NCI-H146 treated with DMSO at 0.1 percent for 48 hours (cell line): ENCODE results near the gene MLC1.
"Not testable (repeated sequence)": the region's sequence is repeated elsewhere in the genome, so short reads cannot be mapped to it uniquely, and the experiment has no call there.

Source experiments
- DNase-seq: peaks from one replicate; lab custom pipeline; 2025; ENCODE audit not compliant: unreplicated experiment; lab: John Stamatoyannopoulos, UW

Gene MLC1

DNA sequence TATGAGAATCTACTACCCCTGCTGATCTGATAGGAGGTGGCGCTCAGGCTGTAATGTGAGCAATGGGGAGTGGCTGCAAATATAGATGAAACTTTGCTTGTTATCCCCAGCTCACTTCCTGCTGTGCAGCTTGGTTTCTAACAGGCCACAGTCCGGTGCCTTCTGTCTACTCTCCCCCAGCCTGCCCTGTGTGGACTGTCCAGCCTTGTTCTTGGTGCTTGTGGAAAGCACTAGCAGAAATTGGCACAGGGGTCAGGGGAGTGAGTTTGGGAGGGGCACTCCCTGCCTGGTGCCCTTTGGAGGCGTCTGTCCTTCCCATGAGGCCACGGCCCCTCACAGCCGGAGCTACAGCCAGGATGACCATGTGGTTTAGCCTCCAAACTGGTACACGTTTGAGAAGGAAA lies 18.9 kb upstream of the MLC1 start:
- DNase-seq: no peak

DNA sequence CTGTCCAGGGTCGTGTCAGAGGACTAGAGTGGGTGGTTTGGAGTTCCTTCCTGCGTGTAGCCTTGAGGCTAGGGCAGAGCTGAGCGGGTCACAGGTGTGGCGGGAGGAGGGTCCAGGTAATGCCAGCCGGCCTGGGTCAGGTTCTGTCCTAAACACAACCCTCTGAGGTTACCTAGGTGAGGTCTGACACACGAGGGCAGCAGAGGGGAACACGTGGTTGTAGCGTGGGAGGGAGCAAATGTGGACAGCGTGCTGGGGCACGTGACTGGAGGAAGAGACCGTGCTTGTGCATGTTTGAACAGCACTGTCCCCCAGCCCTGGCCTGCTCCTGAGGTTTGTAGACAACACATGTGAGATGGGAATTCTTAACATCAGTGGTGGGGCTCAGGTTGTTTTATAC lies 17.7 kb upstream of the MLC1 start:
- DNase-seq: no peak

DNA sequence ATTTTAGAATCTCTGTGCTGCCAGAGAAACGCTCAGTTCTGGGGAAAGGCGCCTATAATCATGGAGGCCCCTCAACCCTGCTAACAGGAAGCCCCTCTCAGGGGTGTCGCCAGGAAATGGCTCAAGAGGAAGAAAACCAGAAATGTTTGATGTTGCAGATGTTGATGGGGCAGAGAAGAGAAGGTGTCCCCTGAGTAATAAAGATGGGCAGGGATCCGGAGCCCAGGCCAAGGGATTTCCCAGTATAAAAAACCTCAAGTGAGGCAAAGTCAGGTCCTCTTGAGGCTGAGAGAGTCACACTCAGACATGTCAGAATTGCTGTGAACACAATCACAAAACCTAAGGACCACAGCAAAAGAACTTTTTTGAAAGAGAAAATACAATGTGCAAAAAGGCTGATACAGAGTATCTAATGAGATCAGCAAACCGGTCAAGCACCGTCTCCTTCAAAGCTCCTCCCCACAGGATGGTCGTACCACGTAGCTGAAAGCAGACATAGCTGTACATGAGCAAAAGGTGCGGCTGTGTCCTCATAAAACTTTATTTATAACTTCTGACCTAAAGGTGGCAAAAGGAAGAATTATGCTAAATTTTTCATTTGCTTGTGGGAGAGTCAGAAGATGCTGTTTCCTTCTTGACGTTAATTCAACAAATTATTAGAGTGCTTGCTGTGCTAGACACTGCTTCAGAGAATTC lies 16.8 kb upstream of the MLC1 start:
- no peak for DNase-seq

DNA sequence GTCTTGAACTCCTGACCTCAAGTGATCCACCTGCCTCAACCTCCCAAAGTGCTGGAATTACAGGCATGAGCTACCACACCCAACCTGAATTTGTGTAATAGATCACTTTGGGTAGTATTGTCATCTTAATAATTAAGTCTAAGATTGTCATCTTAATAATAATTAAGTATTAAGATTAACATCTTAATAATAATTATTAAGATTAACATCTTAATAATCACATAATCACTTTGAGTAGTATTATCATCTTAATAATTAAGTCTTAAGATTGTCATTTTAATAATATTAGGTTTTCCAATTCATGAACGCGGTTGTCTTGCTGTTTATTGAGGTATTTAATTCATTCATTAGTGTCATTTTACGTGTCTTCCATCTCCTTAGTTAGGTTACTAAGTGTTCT lies 12.8 kb upstream of the MLC1 start:
- no peak for DNase-seq

DNA sequence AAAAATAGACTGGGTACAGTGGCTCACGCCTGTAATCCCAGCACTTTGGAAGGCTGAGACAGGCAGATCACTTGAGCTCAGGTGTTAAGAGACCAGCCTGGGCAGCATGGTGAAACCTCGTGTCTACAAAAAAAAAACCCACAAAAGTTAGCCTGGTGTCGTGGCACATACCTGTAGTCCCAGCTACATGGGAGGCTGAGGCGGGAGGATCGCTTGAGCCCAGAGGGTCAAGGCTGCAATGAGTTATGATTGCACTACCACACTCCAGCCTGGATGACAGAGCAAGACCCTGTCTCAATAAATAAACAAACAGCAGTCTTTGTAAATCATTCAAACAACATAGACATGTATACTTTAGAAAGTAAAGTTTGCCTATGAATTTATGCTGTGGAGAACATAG lies 7.1 kb upstream of the MLC1 start:
- DNase-seq: no peak

DNA sequence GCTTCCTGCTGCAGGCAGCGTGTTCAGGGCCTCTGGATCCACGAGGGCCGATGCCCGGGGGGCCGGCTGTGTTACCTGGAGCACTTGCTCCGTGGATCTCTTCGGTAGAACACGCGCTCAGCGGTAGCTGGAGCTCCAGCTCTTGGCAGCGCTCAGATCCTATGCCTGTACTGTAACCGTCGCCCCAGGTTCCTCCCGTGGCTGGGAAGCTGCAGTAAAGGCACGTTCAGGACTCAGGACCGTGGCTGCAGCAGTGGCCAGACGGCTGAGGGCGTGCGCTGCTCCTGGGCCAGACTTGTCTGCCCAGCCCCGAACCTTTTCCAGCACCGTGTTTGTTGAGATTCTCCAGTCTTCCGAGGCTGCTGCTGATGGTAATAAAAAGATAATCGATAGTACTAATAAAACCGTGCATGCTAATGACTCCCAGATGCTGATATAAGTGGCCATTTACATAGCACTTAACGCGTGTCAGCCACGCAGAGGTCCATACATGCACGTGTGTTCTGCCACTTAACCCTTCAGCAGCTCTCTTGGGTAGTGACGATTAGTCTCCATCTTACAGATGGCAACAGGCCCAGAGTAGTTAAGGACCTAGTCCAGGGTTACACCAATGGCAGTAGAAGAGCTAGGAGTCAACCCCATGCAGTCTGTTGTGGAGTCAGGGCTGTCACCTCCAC lies 6.0 kb upstream of the MLC1 start:
- DNase-seq: no peak

DNA sequence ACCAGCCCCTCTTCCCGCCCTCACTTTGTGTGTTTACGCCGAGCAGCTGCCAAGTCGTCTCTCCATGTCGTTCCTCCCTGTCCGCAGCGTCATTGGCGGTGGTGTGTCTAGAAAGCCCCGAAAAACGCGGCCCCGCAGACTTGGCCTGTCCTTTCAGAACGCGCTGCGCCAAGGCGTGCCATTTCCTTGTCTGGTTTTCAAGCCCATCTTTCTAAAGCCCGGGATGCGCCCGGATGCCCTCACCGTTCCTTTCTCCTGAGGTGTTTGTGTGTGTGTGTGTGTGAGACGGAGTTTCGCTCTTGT lies 5.1 kb upstream of the MLC1 start:
- no peak for DNase-seq

DNA sequence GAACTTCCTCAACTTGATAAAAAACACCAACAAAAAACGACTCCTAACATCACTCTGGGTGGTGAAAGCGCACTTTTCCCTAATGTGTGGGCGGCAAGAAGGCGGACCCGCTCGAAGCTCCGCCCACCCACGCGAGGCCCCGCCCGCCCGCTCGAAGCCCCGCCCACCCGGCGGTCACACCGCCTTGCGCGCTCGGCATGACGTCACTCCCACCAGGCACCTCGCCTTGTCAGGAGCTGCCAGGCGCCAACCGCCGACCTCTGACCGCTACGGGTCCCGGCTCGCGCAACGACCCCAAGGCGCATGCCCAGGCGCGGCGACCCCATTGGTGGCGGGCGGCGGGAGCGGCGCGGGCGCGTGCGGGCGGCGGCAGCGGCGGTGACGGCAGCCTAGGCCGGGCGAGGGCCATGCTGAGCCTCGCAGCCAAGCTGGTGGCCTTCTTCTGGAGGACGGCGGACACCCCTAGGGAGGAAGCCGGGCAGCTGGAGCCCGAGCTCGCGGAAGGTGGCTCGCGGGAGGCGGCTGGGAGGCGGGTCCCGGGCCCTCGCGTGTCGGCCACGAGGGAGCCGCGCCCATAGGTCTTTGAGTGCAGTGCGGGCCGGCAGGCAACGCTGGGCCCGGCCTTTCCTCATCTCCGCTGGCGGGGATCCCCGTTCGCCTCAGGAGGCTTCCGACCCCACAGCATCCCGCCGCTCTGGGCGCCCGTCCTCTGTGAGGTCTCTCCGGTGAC lies 4.6 kb upstream of the MLC1 start, which contains the start of gene MOV10L1:
TSS of gene MOV10L1 (plus strand) at position 325 of the 730 bp plus-strand sequence. CDS start at position 408, 83 bp downstream.
- DNase-seq: no peak

DNA sequence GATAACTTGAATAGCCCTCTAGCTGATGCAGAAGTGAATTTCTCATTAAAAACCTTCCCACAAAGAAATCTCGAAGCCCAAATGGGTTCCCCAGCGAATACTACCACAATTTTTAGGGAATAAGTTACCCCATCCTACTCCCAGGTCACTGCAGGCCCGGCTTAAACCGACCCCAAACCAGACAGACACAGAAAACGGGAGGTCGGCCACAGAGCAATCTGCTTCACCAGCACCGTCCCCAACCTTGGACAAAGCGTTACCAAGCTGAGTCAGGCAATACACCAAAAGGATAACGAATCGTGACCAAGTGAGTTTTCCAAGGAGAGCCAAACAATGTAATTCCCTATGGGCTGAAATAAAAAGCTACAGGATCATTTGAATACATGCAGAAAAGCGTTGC lies 4.0 kb upstream of the MLC1 start:
- no peak for DNase-seq

DNA sequence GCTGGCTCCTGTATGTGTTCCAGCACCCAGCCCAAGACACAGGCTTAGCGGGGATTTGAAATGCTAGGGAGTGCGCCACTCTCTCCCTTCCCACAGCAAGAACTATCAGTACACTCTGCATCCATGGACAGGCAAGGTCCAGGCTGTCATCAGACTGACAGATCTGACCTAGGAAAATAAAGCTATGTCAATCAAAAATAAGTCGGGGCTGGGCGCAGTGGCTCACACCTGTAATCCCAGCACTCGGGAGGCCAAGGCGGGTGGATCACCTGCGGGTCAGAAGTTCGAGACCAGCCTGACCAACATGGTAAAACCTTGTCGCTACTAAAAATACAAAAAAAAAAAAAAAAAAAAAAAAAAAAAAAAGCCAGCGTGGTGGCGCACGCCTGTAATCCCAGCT lies 2.9 kb upstream of the MLC1 start:
- DNase-seq: no peak

DNA sequence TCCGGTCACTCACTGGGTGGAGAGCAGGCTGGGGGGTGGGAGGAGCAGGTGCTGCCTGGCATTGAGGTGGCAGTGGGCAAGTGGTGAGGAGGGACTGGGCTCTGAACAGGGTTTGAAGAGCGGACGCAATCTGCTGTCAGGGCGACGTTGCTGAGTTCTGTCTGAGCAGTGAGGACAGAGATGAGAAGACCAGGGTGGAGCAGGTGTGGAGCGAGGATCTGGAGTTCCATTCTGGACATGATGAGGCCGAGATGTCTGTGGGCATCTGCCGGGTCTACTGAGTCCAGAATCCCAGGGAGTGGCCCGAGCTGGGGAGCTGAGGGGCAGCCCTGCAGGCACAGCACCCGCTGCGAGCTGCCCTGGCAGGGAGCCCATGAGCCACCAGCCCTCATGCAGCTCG lies 2.4 kb upstream of the MLC1 start:
- no peak for DNase-seq

DNA sequence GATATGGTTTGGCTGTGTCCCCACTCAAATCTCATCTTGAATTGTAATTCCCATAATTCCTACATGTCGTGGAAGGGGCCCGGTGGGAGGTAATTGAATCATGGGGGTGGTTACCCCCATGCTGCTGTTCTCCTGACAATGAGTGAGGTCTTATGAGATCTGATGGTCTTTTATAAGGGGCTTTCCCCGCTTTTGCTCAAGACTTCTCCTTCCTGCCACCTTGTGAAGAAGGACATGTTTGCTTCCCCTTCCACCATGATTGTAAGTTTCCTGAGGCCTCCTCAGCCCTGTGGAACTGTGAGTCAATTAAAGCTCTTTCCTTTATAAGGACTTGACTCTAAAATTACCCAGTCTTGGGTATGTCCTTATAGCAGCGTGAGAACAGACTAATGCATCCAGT lies 1.7 kb upstream of the MLC1 start:
- DNase-seq: not testable (repeated sequence)

DNA sequence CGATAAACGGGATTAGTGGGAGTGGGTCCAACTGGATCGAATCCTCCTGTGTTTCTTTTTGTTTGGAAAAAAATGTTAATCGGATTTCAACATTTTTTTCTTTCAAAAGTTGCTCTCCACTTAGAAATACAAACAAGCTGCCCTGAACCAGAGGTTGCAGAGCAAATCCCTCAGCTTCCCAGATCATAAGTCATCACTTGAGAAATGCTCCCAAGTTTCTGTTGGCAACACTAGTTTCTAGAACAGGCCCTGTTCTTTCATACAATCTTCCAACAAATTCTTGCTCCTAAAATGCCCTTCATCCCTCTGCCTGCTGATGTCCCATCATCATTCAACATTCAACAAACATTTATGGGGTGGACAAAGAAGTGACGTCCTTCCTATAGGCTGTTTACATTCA lies 1.3 kb upstream of the MLC1 start:
- DNase-seq: no peak

DNA sequence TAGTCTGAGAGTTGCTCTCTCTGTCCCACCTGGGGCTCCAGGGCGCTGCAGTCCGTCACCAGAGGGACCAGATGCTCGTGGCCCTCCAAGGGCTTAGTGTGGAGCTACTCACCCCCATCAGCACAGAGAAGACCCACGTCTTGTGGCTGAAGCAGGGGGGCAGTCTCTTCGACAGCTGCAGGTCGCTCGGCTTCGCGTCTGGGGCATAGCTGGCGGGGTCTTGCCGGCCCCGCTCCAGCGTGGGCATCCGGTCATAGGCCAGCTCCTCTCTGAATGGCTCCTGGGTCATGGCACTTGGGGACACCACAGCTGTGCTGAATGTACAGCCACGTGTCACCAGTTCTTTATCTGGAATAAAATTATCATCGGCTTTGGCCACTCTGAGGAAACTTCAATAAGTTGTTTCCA lies 608 bp downstream of the MLC1 start:
- DNase-seq: no peak

DNA sequence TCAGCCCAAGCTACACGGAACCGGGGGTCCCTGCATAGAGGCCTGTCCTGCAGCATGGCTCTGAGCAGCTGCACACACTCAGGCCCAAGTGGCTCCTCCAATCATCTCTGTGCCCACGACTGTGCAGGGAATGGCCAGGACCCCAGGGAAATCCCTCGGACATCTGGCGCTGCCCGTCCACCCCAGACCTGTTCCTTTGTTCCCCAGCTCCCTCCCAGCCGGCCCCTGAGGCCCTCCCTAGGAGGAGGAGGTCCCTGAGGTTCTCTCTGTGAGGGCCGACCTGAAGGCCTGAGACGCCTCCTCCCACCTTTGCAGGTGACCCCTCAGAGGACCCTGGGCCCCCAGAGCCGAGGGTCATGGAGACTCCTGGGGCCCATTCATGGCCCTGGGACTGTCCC lies 1.1 kb downstream of the MLC1 start:
- no peak for DNase-seq

DNA sequence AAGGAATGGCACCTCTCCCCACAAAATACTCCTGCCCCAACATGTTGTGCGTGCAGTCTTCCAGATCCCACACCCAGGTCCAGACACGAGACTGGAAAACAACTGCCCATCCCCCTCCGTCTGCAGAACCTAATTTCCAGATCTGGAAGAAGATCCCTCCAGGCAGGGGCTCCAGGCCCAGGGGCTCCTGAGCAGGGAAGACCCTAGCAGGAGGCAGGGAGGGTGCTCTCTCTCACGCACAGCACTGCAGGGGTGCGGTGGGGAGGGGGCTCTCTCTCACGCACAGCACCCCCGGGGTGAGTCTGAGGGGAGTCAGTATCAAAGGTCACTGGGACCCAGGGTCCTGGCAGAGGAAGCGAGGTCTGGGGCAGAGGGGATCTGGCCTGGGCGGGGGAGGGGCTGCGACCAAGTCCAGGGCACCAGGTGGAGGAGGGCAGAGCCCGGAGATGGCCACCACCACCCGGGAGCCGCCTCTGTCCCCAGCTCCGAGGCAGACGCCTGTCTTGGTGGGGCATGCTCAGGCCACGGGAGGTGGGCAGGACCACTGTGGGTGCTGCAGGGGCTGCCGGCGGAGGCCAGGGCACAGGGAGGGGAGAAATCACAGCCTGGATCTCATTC lies 1.7 kb downstream of the MLC1 start:
- no peak for DNase-seq

DNA sequence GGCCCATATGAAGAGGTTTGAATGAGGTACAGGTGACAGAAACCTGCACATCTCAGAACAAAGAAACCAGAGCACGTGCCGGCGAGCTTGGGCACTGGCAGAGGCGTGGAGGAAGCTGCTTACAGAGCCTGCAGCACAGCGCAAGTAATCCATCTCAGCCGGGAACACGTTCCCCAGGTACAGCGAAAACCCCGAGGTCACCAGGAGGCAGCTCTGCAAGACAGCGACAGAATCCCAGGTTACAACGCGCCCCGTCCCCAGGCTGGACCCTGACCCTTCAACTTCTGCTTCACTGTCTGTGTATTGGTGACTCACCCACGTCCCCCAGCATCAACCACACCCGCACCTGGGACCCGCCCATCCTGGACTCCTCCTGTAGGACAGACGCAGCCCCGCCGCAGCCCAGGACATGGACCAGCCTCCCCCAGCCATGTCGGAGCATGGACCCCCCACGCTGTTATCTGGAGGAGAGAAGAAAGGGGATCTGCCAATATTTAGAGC lies 2.2 kb downstream of the MLC1 start:
- no peak for DNase-seq

DNA sequence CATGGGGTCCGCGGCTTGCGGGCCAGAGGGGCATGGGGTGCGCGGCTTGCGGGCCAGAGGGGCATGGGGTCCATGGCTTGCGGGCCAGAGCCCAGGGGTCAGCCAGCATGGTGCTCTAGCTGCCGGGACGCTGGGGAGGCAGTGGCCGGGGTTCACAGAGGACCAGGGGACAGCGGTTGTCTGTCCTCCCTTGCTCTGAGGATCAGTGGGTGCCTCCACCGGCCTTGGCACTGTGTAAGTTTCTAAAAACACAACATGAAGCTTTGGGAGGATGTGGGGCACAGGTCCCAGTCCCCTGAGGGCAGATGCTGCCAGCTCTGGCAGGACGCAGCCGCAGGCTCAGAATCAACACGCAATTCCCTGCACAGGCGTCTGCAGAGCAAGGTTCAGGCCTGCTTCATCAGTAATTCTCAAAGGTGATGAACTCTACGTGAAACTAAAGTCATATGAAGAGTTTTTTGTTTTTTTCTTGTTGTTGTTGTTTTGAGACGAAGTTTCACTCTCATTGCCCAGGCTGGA lies 3.0 kb downstream of the MLC1 start:
- no peak for DNase-seq

DNA sequence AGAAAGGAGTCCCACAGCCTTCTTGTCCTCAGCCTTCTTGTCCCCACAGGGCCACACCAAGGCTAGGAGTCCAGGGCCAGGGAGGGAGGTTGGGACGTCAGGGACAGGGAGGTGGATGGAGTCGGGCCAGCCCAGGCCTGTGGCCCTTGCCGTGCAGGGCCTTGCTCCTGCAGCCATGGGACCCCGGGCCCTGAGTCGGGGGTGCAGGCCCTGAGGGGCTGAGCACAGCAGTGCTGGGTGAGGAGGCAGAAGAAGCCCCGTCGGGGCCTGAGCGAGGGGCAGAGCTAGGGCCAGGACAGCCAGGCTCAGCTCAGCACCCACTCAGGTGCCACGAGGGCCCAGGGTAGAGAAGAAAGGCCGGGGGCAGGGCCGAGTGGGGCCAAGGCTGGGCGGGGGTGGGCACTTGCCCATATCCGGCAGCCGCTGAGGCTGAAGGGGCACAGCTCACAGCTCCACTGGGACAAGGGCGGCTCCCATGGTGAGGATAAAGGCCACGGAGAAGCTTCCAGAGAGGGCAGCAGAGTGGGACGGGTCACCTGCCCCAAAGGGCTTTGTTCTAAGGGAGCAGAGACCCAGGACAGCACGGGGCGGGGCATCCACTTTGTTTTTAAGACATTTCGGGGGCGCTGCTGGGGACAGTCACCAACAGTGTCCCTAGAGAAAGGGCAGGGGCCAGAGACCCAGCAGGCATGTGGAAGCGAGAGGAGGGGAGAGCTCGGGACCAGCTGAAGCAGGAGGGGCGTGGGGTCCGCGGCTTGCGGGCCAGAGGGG lies 3.6 kb downstream of the MLC1 start:
- no peak for DNase-seq

DNA sequence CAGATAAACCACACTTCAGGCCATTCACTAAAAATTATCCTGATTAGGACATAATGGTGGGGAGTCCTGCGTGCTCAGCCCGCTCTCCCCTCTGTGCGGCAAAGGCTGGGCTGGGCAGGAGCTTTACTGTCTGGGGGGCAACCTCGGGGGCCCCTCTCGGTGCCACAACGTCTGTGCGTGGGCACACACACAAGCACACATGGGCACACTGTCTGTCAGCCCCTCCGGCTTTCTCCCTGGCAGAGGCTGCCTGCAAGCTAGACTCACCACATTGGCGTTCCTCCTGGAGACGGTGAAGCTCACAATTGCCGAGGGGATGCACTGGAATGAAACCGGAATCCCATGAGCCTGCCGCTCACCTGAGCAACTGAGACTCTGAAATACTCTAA lies 5.2 kb downstream of the MLC1 start:
- no peak for DNase-seq

DNA sequence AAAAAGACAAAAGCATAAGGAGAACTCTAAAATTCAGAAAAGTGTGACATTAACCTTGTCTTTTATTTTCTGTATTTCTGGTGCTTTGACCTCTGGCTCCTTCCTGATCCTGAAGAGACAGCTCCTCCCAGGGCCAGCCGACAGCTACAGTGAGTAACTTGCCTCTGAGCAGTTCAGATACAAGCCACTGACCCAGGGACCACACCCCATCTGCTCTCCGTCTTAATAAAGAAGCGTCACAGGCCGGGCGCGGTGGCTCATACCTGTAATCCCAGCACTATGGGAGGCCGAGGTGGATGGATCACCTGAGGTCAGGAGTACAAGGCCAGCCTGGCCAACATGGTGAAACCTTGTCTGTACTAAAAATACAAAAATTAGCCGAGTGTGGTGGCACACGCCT lies 6.5 kb downstream of the MLC1 start:
- DNase-seq: no peak
